ACC112 (cell line): ENCODE results near the gene EPHA8.

Source experiments
- H2AFZ ChIP-seq: fragments of 200-600 bp; sonication (generic); one replicate; pipeline ENCODE4 v1.6.0; 2017; ENCODE audit warnings: antibody characterized with exemption, low read length; ENCODE audit not compliant: unreplicated experiment
- H3K27ac ChIP-seq: fragments of 200-600 bp; sonication (generic); 2 replicates; pipeline ENCODE4 v1.5.1; 2014; ENCODE audit warnings: low read depth, mild to moderate bottlenecking, antibody characterized with exemption, low read length, moderate library complexity
- H3K27me3 ChIP-seq: fragments of 200-600 bp; sonication (generic); 2 replicates; pipeline ENCODE4 v1.6.1; 2014; ENCODE audit warnings: mild to moderate bottlenecking, antibody characterized with exemption, low read length, moderate library complexity, mixed read lengths; ENCODE audit not compliant: insufficient read depth
- H3K36me3 ChIP-seq: fragments of 200-600 bp; sonication (generic); 2 replicates; pipeline ENCODE4 v1.6.1; 2016; ENCODE audit warnings: mild to moderate bottlenecking, antibody characterized with exemption, low read length, moderate library complexity, mixed read lengths; ENCODE audit not compliant: insufficient read depth
- H3K4me1 ChIP-seq: fragments of 200-600 bp; sonication (generic); one replicate; pipeline ENCODE4 v1.6.1; 2016; ENCODE audit warnings: low read length, mixed read lengths; ENCODE audit not compliant: insufficient read depth, unreplicated experiment, control insufficient read depth
- H3K4me3 ChIP-seq: fragments of 200-600 bp; sonication (generic); 2 replicates; pipeline ENCODE4 v1.5.1; 2014; ENCODE audit warnings: mild to moderate bottlenecking, low read depth, low read length
- H3K79me2 ChIP-seq: fragments of 200-600 bp; sonication (generic); one replicate; pipeline ENCODE4 v1.6.0; 2016; ENCODE audit warnings: low read length; ENCODE audit not compliant: control insufficient read depth, unreplicated experiment, insufficient read depth

The EPHA8 gene

DNA sequence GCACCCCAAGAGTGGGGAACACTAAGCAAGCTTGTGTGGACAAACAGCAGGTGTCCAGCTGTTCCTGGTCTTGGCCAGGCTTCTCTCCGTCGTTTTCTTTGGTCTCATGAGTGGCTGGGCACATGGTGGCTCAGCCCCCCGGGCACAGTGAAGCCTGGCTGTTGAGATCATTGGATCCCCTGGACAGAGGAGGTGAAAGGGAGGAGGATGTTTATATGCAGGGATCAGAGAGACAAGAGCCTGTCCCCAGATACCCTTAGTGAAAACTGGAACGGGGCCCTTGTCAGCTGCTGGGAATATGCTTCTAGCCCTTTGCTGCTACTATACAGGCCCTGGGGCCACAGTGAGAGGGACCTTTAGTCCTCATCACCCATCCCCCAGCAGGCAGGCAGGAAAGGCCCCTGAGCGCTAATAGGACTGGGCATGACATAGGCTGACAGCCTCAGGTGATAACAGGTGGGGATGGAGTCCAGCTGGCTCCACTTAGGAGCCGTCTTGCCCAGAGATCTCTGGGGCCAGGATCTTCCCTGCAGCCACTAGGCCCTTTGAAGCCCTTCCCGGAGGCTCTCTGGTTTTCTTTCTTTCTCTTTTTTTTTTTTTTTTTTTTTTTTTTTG, 16.4 kb downstream of the EPHA8 start:
- no peaks in the 10 kb centered on the region for H3K36me3 ChIP-seq
- no peak overlapping the region for H2AFZ ChIP-seq
- H3K27ac ChIP-seq, result no peak overlapping the region
- no peak overlapping the region for H3K4me3 ChIP-seq
- H3K4me1 ChIP-seq, result no peaks in the 10 kb centered on the region
- H3K27me3 ChIP-seq, result peaks cover 38% of the 10 kb centered on the region
- no peaks in the 10 kb centered on the region for H3K79me2 ChIP-seq

DNA sequence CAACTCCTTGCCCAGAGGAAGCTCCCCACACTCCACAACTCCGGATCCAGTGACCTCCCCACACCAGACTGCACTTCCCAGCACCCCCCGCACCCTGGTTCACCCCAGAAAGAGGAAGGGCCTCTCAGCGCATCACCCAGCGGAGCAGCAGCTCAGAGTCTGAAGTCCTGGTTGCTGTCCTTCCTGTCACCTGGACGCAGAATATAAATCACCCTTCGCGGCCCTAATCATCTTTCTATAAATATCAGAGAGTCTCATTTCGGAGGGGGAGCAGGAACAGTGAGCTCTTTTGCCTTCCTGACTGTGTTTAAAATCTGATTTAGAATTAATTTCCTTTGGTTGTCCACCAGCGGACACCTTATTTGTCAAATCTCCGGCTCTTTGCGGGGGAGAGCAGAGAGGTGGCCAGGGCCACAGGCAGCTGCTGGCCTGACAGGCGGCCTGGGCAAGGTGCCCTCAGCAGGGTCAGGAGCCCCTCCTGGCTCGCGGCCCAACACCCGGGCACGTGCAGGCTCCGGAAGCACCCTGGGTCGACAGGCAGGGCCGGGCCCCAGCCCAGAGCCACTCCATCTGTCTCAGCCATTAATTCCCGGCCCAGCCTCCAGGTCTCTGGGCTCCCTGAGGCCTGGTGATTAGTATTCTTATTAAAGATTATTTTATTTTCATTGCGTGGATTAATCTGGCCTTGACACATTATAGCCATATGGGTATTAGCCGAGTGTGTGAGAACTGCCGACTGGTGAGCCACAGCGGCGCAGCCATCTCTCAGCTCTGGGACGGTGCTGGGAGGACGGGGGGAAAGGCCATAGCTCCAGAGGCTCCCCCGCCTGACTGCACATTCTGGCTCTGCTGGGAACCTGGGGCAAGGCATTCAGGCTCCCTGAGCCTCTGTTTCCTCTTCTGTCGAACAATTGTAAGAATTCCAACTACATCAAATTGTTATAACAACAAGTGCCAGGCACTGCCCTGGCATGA, 19.7 kb downstream of the EPHA8 start:
- no peak overlapping the region for H3K27ac ChIP-seq
- no peaks in the 10 kb centered on the region for H3K36me3 ChIP-seq
- peaks cover 45% of the 10 kb centered on the region for H3K27me3 ChIP-seq
- no peaks in the 10 kb centered on the region for H3K79me2 ChIP-seq
- no peaks in the 10 kb centered on the region for H3K4me1 ChIP-seq
- no peak overlapping the region for H2AFZ ChIP-seq
- H3K4me3 ChIP-seq, result no peak overlapping the region

DNA sequence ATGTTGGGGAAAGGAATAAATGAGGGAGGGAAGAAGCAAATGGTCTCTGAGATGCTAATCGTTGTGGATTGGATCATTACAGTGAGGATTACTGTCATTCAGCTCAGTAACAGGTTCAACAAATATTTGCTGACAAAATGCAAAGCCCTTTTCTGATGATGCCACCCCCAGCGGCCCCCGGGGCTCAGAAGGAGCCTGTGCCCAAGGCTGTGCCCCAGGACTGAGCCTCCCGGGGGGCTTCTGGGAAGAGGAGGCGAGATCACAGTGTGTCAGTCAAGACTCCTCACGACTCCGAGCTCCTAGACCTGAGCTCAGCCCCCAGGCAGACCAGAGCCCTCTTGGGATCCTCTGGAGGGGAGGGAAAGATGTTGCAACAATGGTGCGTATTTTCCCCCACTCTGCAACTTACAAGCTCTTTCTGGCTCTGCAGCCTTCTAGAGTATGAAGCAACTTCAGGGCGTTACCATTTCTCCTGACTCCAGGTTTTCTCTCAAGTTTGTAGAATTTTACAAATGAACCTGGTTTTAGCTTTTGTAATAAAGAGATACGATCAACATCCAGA, 20.8 kb downstream of the EPHA8 start:
- H3K27me3 ChIP-seq, result peaks cover 50% of the 10 kb centered on the region
- H3K79me2 ChIP-seq, result no peaks in the 10 kb centered on the region
- H3K27ac ChIP-seq, result no peak overlapping the region
- no peaks in the 10 kb centered on the region for H3K4me1 ChIP-seq
- H3K36me3 ChIP-seq, result no peaks in the 10 kb centered on the region
- no peak overlapping the region for H2AFZ ChIP-seq
- no peak overlapping the region for H3K4me3 ChIP-seq

DNA sequence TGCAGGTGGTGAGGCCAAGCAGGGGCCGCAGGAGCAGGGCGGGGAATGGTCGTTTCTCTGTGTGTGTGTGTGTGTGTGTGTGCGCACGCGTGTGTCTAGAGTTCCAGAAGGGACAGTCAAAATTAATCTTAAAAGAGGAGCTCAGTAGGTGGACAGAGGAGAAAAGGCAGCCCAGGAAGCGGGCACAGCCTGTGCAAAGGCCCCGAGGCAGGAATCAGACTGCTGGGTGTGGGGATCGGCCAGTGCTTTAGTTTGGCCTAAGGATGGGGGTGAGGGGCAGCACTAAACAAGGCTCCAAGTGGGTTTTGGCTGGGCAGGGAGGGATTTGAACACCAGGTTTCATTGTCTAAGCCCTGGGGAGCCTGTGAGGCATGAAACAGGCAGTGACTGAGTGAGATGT, 21.7 kb downstream of the EPHA8 start:
- H3K36me3 ChIP-seq, result no peaks in the 10 kb centered on the region
- H3K27me3 ChIP-seq, result peaks cover 56% of the 10 kb centered on the region
- H3K4me1 ChIP-seq, result no peaks in the 10 kb centered on the region
- no peak overlapping the region for H3K4me3 ChIP-seq
- H3K27ac ChIP-seq, result no peak overlapping the region
- no peaks in the 10 kb centered on the region for H3K79me2 ChIP-seq
- H2AFZ ChIP-seq, result no peak overlapping the region

DNA sequence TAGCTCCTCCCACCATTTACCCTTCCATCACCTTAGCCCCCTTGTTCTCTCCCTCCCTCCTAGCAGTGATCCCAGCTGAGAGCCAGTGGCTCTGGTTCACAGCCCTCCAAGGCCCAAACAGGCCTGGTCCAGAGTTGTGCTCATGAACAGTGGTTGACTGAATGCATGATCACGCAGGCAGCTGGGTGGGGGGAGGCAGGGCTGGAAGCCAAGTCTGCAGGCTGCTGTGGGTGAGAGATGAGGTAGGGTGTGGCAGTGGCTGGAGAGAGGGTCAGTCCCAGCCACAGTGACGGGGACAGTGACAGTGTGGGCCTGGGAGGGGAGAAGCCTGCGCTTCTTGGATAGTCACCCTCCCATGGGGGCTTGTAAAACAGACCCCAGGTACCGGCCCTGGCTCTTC, 22.2 kb downstream of the EPHA8 start:
- H3K4me3 ChIP-seq, result no peak overlapping the region
- H3K27me3 ChIP-seq, result peaks cover 60% of the 10 kb centered on the region
- H3K79me2 ChIP-seq, result no peaks in the 10 kb centered on the region
- no peaks in the 10 kb centered on the region for H3K36me3 ChIP-seq
- no peaks in the 10 kb centered on the region for H3K4me1 ChIP-seq
- H2AFZ ChIP-seq, result no peak overlapping the region
- H3K27ac ChIP-seq, result no peak overlapping the region

DNA sequence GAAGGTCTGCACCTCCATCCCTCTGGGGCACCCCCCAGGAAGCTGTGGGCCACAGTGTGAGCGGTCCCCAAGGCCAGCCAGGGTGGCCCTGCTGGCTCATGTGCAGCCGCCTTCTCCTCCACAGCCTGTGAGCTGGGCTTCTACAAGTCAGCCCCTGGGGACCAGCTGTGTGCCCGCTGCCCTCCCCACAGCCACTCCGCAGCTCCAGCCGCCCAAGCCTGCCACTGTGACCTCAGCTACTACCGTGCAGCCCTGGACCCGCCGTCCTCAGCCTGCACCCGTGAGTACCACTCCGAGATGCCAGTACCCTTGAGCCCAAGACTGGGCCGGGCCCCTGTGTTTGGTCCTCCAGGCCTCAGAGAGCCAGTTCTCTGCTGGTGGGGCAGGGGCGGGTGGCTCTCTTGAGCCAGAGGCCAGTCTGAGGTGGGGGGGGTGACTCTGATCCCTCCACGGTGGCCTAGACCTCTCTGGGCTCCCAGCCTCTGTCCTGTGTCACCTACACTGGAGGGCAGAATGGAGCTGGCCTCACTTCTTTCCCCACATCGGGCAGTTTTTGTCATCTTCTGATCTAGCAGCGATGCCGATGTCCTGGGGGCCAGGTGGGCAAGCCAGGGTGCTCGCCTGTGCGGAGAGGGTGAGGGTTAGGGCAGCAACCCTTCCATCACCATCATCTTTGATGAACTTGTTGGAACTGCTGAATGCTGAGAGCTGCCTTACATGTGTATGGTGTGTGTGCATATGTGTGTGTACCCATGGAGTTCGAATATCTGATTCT, 23.3 kb downstream of the EPHA8 start:
- peaks cover 59% of the 10 kb centered on the region for H3K27me3 ChIP-seq

DNA sequence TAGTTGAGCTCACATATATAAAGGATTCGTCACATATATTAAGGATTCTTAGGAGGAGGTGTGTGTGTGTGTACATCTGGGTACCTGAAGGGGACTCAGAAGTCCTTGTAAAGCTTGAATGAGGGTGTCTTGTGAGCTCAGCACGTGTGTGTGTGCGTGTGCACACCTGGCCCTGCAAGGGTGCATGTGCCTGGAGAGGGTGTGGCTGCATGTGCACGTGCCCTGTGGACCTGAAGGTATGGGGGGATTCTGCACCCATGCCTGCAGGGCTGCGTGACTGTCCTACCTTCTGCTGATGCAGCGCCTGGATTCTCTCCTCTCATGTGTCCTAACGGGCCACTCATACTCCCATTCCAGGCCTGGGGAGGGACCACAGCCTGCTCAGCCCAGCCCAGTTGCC, 24.0 kb downstream of the EPHA8 start:
- Histone ChIP-seq H3K36me3 (no peaks in the 10 kb centered on the region), H3K79me2 (no peaks in the 10 kb centered on the region), H3K27me3 (peaks cover 60% of the 10 kb centered on the region), H3K4me1 (no peaks in the 10 kb centered on the region), H3K27ac (no peak overlapping the region), H2AFZ (no peak overlapping the region), H3K4me3 (no peak overlapping the region)

More for the DNA sequence above, 23.3 kb downstream of the EPHA8 start:
- Histone ChIP-seq H3K79me2 (no peaks in the 10 kb centered on the region), H3K4me3 (no peak overlapping the region), H2AFZ (no peak overlapping the region), H3K27ac (no peak overlapping the region), H3K36me3 (no peaks in the 10 kb centered on the region), H3K4me1 (no peaks in the 10 kb centered on the region)

DNA sequence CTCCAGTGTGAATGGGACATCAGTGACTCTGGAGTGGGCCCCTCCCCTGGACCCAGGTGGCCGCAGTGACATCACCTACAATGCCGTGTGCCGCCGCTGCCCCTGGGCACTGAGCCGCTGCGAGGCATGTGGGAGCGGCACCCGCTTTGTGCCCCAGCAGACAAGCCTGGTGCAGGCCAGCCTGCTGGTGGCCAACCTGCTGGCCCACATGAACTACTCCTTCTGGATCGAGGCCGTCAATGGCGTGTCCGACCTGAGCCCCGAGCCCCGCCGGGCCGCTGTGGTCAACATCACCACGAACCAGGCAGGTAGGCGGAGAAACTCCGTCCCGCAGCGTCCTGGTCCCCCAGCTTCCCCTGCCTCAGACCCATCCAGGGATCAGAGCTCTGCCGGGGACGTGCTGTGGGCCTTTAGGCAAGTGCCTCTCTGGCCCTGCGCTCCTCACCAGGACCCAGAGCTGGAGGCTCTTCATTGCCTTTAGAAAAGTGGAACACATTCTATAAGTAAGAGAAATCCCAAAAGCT, 25.7 kb downstream of the EPHA8 start:
- Histone ChIP-seq H3K36me3 (no peaks in the 10 kb centered on the region), H3K27me3 (peaks cover 60% of the 10 kb centered on the region), H3K79me2 (no peaks in the 10 kb centered on the region), H2AFZ (no peak overlapping the region), H3K4me1 (no peaks in the 10 kb centered on the region), H3K4me3 (no peak overlapping the region), H3K27ac (no peak overlapping the region)

DNA sequence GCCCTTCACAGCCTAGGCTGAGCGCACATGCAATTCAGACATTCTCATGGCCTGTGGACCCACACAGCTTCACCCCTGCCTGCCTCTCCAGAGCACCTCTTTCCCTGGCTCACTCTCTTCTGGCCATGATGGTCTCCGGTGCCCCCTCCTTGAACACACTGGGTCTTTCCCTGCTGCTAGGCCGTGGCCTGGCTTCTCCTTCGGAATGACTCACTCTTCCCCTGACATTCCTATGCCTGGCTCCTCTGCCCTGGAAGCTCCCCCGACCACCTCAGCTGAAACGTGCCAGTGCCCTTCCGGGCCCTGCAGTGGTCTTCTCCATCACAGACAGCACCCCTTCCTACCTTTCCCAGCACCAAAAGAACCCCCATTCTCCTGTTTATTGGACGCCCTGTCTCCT, 28.3 kb downstream of the EPHA8 start:
- no peaks in the 10 kb centered on the region for H3K79me2 ChIP-seq
- H3K27ac ChIP-seq, result no peak overlapping the region
- H3K4me1 ChIP-seq, result no peaks in the 10 kb centered on the region
- peaks cover 49% of the 10 kb centered on the region for H3K27me3 ChIP-seq
- H3K36me3 ChIP-seq, result no peaks in the 10 kb centered on the region
- no peak overlapping the region for H2AFZ ChIP-seq
- no peak overlapping the region for H3K4me3 ChIP-seq

DNA sequence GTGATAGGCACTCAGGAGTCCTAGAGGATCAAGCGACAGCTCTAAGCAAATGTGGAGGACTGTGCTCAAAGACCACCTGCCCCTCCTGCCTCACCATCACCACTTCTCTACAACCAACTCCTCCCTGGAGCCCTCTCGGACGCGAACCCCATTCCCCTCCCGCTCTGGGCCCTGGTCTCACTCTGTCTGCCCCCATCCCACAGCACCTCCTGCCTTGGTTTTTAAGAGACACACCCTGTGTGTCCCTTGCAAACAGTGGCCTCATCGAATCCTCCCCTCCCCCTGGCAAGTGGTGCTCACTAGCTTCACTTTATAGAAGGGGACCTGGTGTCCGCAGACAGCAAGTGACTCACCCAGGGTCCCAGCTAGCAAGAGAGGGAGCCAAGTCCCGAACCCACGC, 28.8 kb downstream of the EPHA8 start:
- no peaks in the 10 kb centered on the region for H3K4me1 ChIP-seq
- H3K27me3 ChIP-seq, result peaks cover 45% of the 10 kb centered on the region
- H3K4me3 ChIP-seq, result no peak overlapping the region
- no peak overlapping the region for H2AFZ ChIP-seq
- H3K79me2 ChIP-seq, result no peaks in the 10 kb centered on the region
- H3K36me3 ChIP-seq, result no peaks in the 10 kb centered on the region
- no peak overlapping the region for H3K27ac ChIP-seq
